ENCODE data around the gene PLCL2.

The PLCL2 gene

DNA sequence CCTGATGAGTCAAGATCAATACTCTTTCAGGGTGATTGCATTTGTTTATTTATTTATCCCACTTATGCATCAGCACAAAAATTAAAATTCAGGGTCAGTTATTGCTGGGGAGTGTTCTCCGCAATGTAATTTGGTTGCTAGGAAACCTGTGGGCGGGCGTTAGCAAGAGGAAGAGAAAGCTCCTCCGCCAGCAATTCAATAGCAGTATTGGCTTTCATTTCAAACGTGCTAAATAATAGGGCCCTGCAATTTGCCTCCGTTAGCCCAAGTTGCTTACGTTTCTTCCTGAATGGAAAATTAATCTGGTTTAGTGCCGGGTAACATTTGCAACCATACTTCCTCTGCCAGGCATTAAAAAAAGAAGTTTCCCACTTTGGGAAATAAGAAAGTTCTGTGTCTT, 35.5 kb upstream of the PLCL2 start:
- Mint-ChIP-seq H3K9me3 (no peaks in the 10 kb centered on the region), H3K27ac (peak overlapping the region; percentile 79), H3K4me1 (peaks cover 41% of the 10 kb centered on the region), H3K36me3 (ENCODE audit: low read depth) (no peaks in the 10 kb centered on the region), H3K27me3 (no peaks in the 10 kb centered on the region), H3K4me3 (peak overlapping the region; percentile 62)
- ATAC-seq = peak; percentile 72
- DNase-seq = peak; percentile 70

DNA sequence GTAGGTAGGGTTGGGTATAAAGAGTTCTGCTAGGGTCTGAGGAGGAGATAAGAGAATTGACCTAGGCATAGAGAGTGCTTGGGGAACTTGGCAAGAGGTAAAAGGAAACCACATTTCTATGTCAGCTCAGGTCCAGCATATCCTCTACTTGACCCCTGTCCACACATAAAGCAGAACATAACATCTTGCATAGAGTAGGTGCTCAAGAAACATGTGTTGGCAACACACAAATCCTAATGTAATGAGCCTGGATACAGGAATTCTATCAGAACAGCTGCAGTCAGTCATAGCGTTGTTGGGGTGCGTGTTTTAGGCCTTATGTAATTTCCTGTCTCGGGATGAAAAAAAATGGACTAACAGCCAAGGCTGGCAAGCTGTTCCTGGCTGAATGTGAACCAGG, 35.0 kb upstream of the PLCL2 start:
- peak overlapping the region; percentile 79 for H3K27ac Mint-ChIP-seq
- H3K4me3 Mint-ChIP-seq = peak overlapping the region; percentile 62
- no peaks in the 10 kb centered on the region for H3K9me3 Mint-ChIP-seq
- H3K36me3 Mint-ChIP-seq (ENCODE audit: low read depth) = no peaks in the 10 kb centered on the region
- H3K4me1 Mint-ChIP-seq = peaks cover 40% of the 10 kb centered on the region
- H3K27me3 Mint-ChIP-seq = no peaks in the 10 kb centered on the region
- DNase-seq (no peak), ATAC-seq (no peak)

DNA sequence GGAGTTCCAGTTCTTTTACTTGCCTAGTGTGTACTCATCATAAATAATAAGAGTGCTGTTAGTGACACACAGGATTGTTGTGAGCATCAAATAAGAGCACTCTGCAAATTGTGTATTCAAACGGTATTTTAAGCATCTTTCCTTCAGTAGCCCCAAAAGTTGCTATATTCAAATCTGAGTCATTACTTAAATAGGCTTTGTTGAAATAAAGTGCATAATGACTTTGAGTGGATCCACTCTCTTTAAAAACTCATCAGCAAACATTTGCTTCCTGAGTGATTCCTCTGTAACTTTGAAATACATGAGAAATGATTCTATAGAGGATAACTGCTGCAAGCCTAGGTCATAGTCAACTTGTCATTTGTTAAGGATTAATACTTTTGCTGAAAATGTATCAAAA, 29.3 kb upstream of the PLCL2 start:
- no peaks in the 10 kb centered on the region for H3K27me3 Mint-ChIP-seq
- no peak overlapping the region for H3K27ac Mint-ChIP-seq
- no peak for DNase-seq
- ATAC-seq = no peak
- no peaks in the 10 kb centered on the region for H3K9me3 Mint-ChIP-seq
- no peaks in the 10 kb centered on the region for H3K36me3 Mint-ChIP-seq (ENCODE audit: low read depth)
- H3K4me3 Mint-ChIP-seq = no peak overlapping the region
- H3K4me1 Mint-ChIP-seq = peaks cover 6% of the 10 kb centered on the region

DNA sequence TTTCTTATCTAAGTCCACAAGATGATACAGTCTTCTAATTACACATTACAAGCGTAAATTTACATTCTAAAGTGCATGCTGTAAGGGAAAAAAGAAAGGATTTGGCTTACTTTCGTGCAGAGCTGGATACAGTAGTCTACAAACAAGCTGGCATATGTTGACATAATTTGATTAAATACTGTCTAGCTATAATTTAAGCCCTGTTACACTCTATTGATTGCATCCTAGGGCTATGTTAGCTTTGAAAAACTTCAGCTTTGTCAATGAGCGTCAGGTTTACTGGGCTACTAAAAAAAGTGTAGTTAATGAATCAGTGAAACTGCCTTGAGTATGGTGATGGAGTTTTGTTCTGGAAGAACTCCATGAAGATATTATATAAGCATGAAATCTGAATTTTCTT, 24.5 kb upstream of the PLCL2 start:
- Mint-ChIP-seq H3K4me1 (peaks cover 14% of the 10 kb centered on the region), H3K9me3 (no peaks in the 10 kb centered on the region), H3K4me3 (no peak overlapping the region), H3K36me3 (ENCODE audit: low read depth) (no peaks in the 10 kb centered on the region), H3K27ac (no peak overlapping the region), H3K27me3 (no peaks in the 10 kb centered on the region)
- no peak for DNase-seq
- no peak for ATAC-seq

DNA sequence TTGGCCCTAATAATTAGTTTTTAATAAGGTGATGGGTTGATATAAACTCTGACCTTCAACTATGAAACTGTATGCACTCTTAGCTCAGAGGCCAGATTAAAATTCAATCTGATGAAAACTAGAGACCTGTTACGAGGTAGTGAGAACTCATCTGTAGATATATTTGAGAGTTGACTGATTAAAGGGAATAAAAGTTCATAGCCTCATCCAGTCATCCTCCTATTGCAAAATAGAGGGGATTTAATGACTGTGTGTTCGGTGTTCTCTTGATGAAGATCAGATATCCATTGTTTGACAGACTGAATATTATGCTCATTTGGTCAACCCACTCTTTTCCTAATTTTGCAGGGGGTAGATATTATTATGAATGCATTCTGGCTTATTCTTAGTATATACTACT, 23.3 kb upstream of the PLCL2 start:
- Mint-ChIP-seq H3K4me1 (peaks cover 18% of the 10 kb centered on the region), H3K27ac (no peak overlapping the region), H3K9me3 (no peaks in the 10 kb centered on the region), H3K4me3 (no peak overlapping the region), H3K36me3 (ENCODE audit: low read depth) (no peaks in the 10 kb centered on the region), H3K27me3 (no peaks in the 10 kb centered on the region)
- no peak for DNase-seq
- no peak for ATAC-seq

DNA sequence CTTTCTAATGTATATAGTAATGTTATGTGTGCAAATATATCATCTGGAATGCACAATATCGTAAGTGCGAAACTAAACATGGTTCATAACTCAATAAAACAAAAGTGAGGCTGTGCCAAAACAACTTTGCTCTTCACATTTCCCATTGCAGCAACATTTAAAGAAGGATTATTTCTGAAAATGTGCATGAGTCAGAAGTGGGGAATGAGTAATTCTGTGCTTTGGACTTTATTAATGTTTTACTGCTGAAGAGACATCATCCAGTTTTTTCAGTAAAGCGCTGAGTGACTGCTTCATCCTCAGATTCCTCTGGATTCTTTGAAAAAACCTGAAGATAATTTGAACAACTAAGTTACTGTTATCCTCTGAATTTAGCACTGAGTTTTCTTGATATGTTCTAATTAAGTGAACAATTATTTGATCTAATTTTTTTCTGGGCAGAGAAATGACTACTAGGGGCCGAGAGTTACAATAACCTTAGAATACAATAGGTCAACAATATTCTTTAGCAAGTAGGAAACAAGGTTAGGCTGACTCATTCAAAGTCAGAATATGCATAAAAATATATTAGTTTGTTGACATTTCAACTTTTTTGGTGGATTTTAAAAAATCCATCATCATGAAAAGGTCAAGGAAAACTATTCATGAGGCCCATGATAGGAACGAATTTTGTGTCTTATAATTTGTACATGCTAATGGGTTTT, 20.0 kb upstream of the PLCL2 start:
- H3K27ac Mint-ChIP-seq = no peak overlapping the region
- peaks cover 4% of the 10 kb centered on the region for H3K27me3 Mint-ChIP-seq
- H3K9me3 Mint-ChIP-seq = no peaks in the 10 kb centered on the region
- no peak overlapping the region for H3K4me3 Mint-ChIP-seq
- ATAC-seq (peak; percentile 20), DNase-seq (no peak)
- peaks cover 21% of the 10 kb centered on the region for H3K4me1 Mint-ChIP-seq
- H3K36me3 Mint-ChIP-seq (ENCODE audit: low read depth) = no peaks in the 10 kb centered on the region

DNA sequence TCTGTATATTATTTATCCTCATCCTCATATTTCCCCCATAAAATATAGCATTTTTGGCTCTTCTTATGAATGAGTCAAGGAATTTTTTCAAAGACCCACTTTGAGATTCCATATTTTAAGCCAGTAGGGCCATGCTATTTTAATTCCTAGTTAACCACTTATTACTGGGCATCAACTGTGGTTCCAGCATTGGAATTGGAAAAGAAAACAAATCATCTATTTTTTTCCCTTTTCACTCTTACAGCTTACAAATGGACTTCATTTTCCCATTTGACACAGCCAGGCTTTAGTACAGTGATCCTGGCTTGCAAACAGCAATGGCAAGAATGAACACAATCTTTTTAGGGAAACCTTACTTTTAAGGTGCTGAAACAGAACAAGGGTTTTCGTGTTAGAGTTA, 19.4 kb upstream of the PLCL2 start:
- Mint-ChIP-seq H3K27me3 (peaks cover 4% of the 10 kb centered on the region), H3K4me1 (peaks cover 21% of the 10 kb centered on the region), H3K36me3 (ENCODE audit: low read depth) (no peaks in the 10 kb centered on the region), H3K9me3 (no peaks in the 10 kb centered on the region), H3K4me3 (no peak overlapping the region), H3K27ac (no peak overlapping the region)
- DNase-seq = no peak
- no peak for ATAC-seq

DNA sequence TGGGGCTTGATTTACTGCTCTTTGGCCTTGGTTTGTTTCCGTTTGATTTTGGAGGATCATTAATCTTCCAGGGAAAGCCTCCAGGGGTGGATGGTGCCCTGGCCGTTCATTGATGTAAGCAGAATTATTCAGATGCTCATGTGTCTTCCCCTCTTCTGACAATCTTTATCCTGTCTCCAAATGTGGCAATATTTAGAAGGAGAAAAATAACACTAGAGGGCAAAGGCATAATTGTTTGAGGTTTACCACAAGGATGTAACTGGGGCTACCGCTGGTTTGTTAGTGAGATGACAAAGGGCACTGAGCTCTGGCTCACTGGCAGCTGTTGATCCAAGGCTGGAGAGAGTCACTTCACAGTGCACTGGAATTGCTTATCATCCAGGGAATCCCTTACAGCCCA, 18.2 kb upstream of the PLCL2 start:
- Mint-ChIP-seq H3K36me3 (ENCODE audit: low read depth) (no peaks in the 10 kb centered on the region), H3K27ac (peak overlapping the region; percentile 29), H3K4me3 (no peak overlapping the region), H3K9me3 (no peaks in the 10 kb centered on the region), H3K27me3 (peaks cover 4% of the 10 kb centered on the region), H3K4me1 (peaks cover 21% of the 10 kb centered on the region)
- DNase-seq = no peak
- ATAC-seq = peak; percentile 61

DNA sequence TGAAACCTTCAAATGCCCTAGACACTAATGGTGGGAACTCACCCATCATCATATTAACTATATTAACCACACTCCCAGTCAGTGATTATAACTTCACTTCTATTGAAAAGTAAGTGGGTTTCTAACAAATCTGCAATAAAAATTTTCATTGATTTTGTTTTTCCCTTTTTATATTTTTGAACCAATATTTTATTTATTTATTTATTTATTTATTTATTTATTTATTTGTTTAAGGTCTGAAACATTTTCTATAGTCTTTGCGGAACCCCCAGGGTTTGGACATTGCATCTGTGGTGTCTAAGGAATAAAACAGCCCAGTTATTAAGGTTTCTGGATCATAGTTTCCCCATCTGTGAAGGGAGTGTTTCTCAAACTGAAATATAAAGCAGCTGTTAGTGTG, 16.2 kb upstream of the PLCL2 start:
- no peak overlapping the region for H3K27ac Mint-ChIP-seq
- peaks cover 23% of the 10 kb centered on the region for H3K4me1 Mint-ChIP-seq
- DNase-seq (no peak), ATAC-seq (no peak)
- H3K4me3 Mint-ChIP-seq = no peak overlapping the region
- H3K36me3 Mint-ChIP-seq (ENCODE audit: low read depth) = no peaks in the 10 kb centered on the region
- peaks cover 6% of the 10 kb centered on the region for H3K27me3 Mint-ChIP-seq
- H3K9me3 Mint-ChIP-seq = no peaks in the 10 kb centered on the region

DNA sequence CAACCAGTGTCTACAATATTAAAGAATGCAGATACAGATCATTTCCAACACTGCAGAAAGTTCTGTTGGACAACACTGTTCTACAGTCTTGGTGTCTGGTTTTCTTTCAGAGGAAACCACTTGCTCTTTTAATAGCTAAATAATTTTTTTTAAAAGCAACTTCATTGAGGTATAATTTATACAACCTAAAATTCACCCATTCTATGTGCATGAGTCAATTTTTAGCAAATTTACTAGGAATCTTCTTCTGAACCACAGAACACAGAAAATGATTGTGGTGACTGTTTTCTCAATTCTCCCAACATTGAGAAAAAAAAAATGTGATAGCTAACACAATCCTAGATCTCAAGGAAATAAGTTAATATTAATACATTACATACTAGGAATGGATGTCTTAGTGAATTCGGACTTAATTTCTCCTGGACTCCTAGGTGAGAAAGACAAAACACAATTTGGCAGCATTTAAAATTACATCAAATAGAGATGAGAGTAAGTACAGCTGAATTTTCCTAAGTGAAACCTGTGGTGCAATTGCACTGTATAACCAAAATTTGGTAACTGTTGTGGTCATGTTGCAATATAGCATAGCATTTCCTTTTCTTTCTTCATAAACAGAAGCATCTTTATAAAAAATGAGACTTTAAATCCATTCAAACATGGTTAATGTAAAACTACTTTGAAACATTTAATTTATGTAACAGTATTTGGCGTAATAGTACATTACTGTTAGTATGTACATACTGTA, 15.3 kb upstream of the PLCL2 start:
- ATAC-seq = no peak
- Mint-ChIP-seq H3K36me3 (ENCODE audit: low read depth) (no peaks in the 10 kb centered on the region), H3K4me3 (no peak overlapping the region), H3K9me3 (no peaks in the 10 kb centered on the region), H3K4me1 (peaks cover 21% of the 10 kb centered on the region), H3K27ac (no peak overlapping the region), H3K27me3 (peaks cover 6% of the 10 kb centered on the region)
- no peak for DNase-seq

DNA sequence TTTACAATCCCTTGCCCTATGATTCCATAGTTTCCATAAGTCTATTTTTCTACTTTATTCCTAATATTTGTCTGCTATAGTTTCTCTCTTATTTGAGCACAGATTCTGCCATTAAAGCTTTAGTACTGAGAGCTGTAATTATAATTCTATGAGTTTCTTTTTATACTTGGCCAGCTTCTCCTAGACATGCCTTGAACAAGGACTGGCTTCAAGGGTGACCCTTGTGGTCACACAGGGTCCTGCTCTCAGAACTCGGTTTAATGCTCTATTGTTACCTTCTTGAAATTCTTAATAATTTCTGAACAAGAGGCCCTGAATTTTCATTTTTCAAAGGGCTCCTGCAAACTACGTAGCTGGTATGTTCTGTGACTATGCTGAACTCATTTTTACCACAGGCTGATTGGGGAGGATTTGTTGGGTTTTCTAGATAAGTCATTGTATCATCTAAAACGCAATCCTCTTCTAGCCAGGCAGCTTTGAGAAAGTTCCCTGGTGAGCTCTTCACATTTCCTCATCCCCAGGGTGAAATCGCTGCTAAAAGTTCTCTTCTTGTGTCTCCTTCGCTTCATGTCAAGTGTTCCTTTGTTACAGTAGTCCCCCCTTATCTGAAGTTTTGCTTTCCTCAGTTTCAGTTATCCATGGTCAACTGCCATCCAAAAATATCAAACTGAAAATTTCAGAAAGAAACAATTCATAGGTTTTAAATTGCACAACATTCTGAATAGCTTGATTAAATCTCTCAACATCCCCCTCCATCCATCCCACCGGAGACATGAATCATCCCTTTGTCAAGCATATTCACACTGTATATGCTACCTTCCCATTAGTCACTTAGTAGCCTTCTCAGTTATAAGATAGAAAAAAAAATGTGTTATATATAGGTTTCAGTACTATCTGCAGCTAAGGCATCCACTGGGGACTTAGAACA, 12.6 kb upstream of the PLCL2 start:
- peaks cover 6% of the 10 kb centered on the region for H3K27me3 Mint-ChIP-seq
- H3K36me3 Mint-ChIP-seq (ENCODE audit: low read depth) = no peaks in the 10 kb centered on the region
- H3K27ac Mint-ChIP-seq = no peak overlapping the region
- H3K4me3 Mint-ChIP-seq = no peak overlapping the region
- DNase-seq (no peak), ATAC-seq (no peak)
- H3K9me3 Mint-ChIP-seq = no peaks in the 10 kb centered on the region
- peaks cover 5% of the 10 kb centered on the region for H3K4me1 Mint-ChIP-seq

DNA sequence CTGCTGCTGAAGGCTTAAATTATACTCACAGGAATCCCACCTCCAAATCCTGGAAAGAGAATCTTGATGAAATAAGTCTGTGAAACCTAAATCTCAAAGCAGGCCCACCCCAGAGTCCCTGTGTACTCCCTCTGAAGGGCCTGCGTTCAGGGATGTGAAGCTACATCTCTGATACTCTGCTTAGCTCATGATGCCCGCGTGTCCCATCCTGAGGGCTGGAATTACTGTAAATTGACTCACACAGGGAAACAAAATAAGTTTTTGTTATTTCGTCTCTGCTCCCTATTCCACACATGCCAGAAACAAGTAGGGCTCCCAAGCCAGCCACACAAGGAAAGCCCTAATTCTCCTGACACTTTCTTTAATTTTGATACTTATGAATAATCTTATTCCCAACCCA, 10.9 kb upstream of the PLCL2 start:
- no peaks in the 10 kb centered on the region for H3K36me3 Mint-ChIP-seq (ENCODE audit: low read depth)
- no peak for DNase-seq
- no peak for ATAC-seq
- H3K27ac Mint-ChIP-seq = no peak overlapping the region
- H3K27me3 Mint-ChIP-seq = peaks cover 2% of the 10 kb centered on the region
- H3K9me3 Mint-ChIP-seq = no peaks in the 10 kb centered on the region
- H3K4me1 Mint-ChIP-seq = peaks cover 5% of the 10 kb centered on the region
- no peak overlapping the region for H3K4me3 Mint-ChIP-seq

DNA sequence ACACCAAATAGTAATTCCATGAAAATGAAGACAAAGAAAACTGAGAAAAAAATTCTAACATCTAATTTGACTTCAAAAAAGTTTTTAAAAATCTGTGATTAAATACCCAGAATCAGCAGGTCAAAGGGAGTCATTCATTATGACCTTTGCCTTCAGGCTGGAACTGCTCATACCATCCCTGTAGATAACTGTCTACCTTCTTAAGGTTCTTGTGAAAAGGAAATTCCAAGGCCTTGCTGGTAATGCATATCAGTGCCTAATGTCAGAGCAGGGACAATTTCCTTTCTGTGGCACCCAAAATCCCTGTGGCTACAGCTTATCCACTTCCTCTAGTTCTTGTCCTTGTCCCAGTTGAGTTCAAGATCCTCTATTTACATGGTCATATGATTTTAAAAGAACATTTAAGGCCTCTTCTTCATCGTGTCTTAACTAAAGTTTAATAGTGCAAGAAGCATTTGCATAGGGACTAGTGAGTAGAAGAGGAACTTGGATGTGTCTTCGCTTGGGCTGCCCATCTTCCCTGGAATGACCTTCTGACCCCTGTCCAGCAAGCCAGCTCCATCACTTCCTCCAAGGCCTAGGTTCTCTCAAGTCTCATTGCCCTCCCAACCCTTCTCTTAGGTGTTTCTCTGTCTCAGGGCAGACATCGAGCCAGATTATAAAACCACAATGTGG, 8.7 kb upstream of the PLCL2 start:
- no peak for ATAC-seq
- DNase-seq = no peak
- Mint-ChIP-seq H3K4me1 (peaks cover 3% of the 10 kb centered on the region), H3K9me3 (no peaks in the 10 kb centered on the region), H3K4me3 (no peak overlapping the region), H3K27me3 (peaks cover 2% of the 10 kb centered on the region), H3K27ac (no peak overlapping the region), H3K36me3 (ENCODE audit: low read depth) (no peaks in the 10 kb centered on the region)

DNA sequence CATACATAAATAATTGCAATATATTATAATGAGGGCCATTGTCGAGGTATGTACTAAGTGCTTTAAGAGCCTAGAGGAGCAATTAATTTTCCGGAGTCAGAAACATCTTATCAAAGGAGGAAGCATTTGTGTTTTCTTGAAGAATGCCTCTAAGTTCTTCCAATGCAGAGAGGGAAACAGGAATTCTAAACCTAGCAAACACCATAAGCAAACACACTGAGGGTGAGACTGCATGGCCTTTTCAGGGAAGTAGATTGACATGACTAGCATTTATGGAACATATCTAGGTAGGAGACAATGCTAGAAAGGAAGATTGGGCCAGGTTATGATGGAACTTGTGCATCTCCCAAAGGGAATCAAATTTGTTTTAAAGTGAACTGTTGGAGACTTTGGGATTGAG, 7.2 kb upstream of the PLCL2 start:
- H3K4me1 Mint-ChIP-seq = peaks cover under 1% of the 10 kb centered on the region
- H3K4me3 Mint-ChIP-seq = no peak overlapping the region
- peaks cover 2% of the 10 kb centered on the region for H3K27me3 Mint-ChIP-seq
- H3K36me3 Mint-ChIP-seq (ENCODE audit: low read depth) = no peaks in the 10 kb centered on the region
- H3K27ac Mint-ChIP-seq = no peak overlapping the region
- H3K9me3 Mint-ChIP-seq = no peaks in the 10 kb centered on the region
- ATAC-seq = no peak
- DNase-seq = no peak

All from activated naive CD8-positive, alpha-beta T cell treated with anti-CD3 and anti-CD28 coated beads, Interleukin-2, amount 50 U/mL, for 24 hours (primary cell).